NCI-H345 (cell line): Measurements from ENCODE around the gene TRIM56.
"Not testable (repeated sequence)": the region's sequence is repeated elsewhere in the genome, so short reads cannot be mapped to it uniquely, and the experiment has no call there.

Experiments
- DNase-seq: peaks from one replicate; lab custom pipeline; 2025; lab: John Stamatoyannopoulos, UW

Gene TRIM56

DNA sequence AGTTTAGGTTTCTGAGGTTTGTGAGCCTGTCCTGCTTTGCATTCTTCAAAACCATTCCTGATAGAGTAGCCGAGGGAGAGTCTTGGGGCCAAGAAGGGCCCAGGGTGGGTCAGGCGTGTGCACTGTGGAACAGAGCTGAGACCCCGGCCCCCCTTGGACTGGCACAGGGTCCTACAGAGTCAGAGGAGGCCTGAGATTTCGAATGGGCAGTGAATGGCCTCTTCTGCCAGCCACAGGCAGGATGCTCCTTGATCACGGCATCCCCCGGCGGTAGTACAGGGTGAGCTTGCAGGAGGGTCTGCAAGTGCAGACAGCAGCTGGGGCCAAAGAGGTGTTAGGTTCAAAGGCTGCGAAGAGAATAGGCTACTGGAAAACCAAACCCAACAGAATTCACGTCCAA lies 4.6 kb downstream of the TRIM56 start:
- no peak for DNase-seq

DNA sequence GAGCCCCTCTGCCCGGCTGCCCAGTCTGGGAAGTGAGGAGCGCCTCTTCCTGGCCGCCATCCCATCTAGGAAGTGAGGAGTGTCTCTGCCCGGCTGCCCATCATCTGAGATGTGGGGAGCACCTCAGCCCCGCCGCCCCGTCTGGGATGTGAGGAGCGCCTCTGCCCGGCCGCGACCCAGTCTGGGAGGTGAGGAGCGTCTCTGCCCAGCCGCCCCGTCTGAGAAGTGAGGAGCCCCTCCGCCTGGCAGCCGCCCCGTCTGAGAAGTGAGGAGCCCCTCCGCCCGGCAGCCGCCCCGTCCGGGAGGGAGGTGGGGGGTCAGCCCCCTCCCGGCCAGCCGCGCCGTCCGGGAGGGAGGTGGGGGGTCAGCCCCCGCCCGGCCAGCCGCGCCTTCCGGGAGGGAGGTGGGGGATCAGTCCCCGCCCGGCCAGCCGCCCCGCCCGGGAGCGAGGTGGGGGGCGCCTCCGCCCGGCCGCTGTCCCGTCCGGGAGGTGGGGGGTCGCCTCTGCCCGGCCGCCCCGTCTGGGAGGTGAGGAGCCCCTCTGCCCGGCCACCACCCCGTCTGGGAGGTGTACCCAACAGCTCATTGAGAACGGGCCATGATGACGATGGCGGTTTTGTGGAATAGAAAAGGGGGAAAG lies 7.1 kb downstream of the TRIM56 start:
- not testable (repeated sequence) for DNase-seq

DNA sequence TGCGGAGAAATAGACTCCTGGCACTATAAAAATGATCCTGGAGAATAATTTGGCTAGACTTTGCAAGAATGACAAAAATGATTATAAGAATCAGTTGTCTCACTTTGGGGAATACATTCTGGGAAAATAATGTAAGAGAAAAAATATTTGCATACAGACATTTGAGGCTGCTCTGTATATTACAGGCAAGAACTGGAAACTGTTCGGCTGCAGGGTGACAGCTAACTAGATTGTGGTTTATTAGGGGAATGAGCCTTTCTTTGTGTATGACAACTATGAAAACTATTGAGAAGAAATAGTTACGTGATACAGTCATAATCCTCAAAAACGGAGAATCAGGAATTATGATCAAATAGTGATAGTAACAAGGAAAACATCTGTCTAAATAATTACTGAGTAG lies 8.6 kb downstream of the TRIM56 start:
- DNase-seq = no peak

- DNase-seq = no peak
These were observed 9.1 kb downstream of the TRIM56 start for GRCh38 chr7:101094376-101094775.

DNA sequence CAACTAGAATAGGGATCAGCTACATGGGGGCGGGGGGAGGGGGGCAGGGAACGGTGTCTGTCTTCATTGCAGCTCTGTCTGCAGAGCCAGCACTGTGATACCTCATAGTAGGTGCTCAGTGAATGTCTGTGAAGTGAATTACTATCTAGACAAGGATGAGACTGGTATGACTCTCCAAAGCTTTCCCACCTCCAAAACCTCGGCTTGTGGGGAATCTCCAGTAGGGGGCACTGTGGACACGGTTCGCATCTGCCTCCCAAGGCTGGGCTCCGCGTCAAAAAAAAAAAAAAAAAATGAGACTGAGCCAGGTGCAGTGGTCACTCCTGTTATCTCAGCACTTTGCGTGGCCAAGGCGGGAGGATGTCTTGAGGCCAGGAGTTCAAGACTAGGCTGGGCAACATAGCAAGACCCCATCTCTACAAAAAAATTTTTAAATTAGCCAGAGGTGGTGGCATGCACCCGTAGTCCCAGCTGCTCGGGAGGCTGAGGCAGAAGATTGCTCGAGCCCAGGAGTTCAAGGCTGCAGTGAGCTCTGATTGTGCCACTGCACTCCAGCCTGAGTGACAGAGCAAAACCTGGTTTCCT lies 9.6 kb downstream of the TRIM56 start:
- DNase-seq = no peak

DNA sequence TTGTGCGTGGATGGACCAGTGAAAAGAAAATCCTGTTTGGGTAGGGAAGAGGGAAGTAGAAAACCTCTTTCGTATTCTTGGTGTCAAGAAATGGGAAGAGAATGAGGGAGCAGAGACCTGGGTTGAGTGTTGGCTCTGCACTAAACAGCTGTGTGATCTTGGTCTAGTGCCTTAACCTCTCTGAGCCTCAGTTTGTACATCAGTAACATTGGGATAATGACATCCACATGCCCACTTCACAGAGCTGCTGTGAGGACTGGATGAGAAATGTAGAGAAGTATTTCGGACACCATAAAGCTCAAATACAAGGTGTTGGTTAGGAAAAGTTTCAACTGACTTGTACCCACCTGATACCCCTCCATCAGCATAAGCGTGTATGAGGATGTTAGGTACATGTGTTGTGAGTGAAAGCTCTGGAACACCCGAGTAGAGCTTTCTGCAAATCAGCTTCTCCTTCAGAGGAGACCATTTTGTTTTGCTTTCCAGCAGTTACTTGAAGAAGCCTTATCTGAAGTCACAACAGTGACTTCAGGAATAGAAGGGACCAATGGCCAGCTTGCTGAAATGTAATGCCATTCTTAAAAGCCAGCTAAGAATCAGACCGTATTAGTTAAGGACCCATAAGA lies 11.2 kb downstream of the TRIM56 start:
- DNase-seq = no peak

DNA sequence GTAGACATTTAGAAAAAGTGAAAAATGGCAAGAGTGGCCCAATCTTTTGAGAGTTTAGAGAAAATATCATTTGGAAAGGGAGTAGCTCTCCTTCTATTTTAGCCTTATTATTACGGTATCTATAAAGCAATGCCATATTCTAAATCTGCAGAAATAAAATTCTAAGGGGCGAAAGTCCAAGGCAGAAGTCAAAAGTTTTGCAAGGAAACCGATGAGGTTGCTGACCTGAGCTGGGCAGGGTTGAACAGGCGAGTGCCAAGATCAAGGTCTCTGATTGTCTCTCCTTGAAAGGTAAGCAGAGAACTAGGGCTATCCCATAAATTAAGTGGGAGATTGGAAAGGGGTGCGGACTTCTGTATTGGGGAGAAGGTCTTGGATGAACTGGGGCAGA lies 11.7 kb downstream of the TRIM56 start:
- no peak for DNase-seq

DNA sequence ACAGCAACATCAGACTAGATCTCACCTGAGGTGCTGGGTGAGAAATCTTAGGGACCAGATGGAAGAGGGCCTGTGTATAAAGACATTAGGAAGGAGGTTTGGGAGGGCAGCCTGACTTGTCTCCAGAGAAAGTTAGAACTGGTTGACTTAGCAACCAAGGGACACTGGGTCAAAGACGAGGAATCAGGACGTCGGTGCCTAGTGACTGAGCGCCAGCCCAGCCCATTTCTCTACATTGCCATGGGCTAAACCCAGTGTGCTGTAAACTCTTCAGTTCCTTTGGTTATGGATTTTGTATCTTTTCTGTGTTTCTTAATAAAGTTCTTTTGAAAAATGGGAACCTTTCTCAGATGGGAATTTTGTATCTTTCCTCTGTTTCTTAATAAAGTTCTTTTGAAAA lies 12.3 kb downstream of the TRIM56 start:
- DNase-seq = no peak

DNA sequence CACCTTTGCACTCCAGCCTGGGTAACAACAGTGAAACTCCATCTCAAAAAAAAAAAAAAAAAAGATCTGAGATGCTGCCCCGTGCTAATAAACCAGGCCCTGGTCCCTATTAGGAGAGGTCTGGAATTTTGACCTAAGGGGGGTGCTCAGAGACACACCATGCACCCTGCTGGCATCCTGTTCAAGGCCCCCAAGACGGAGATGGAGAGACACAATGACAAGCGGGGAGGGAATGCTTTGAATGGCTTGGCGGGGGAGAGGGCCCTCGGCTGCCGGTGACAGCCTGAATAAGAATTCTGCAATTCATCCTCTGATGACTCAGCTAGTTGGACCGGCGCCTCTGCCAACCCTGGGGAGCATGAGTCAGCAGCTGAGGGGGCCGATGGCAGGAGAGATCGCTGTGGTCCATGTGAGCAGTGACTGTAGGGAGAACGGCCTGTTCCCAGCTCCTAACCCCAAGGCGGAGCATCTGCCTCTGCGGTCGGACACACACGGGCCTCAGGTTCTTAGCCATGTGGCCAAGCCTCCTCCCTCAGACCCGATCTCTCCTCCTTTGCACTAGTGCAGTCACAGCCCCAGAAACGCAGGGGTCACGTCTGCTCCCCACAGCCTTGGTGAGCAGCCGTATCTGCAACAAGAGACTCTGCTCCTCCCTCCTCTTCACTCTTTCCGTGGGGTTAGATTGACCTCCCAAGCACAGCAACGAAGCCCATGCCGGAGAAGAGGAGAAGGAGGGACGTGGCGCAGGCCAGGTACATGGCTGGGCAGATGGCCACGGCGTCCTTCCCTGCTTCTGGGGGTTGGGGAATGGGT lies 14.9 kb downstream of the TRIM56 start:
- DNase-seq = no peak

- no peak for DNase-seq
These were observed 15.9 kb downstream of the TRIM56 start for GRCh38 chr7:101100858-101101847.

GRCh38 chr7:101102026-101102425 lies 16.7 kb downstream of the TRIM56 start:
- DNase-seq = no peak

- DNase-seq = not testable (repeated sequence)
These were observed 18.4 kb downstream of the TRIM56 start for GRCh38 chr7:101103701-101104100.

GRCh38 chr7:101104193-101104713 lies 19.0 kb downstream of the TRIM56 start:
- no peak for DNase-seq

DNA sequence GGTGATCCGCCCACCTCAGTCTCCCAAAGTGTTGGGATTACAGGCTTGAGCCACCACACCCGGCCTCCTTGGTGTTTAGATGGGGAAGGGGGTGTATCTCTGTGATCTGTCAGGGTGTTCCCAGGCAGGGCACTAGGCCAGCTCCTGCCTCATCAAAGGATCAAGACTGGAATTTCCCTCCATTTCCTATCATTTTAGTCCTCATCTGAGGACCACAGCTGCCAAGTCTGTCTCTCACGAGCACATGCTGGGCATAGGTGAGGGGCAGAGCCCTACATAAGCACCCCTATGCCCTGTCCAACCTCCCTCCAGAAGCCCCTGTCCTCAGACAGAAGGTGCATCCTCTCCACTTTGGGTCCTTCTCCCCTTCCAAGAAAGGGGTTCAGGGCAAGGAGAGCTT lies 19.5 kb downstream of the TRIM56 start:
- no peak for DNase-seq

DNA sequence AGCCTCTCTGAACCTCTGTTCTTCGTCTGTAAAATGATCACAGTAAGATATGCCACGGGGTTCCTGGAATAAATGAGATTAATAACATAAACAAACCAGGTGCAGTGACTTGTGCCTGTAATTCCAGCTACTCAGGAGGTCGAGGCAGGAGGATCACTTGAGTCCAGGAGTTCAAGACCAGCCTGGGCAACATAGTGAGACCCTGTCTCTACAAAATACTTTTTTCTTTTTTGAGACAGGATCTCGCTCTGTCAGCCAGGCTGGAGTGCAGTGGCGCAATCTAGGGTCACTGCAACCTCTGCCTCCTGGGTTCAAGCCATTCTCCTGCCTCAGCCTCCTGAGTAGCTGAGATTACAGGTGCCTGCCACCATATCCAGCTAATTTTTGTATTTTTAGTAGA lies 20.0 kb downstream of the TRIM56 start:
- DNase-seq = not testable (repeated sequence)

GRCh38 chr7:101106386-101106785 lies 21.1 kb downstream of the TRIM56 start:
- no peak for DNase-seq

- DNase-seq = no peak
These were observed 23.1 kb downstream of the TRIM56 start for GRCh38 chr7:101108330-101108857.

DNA sequence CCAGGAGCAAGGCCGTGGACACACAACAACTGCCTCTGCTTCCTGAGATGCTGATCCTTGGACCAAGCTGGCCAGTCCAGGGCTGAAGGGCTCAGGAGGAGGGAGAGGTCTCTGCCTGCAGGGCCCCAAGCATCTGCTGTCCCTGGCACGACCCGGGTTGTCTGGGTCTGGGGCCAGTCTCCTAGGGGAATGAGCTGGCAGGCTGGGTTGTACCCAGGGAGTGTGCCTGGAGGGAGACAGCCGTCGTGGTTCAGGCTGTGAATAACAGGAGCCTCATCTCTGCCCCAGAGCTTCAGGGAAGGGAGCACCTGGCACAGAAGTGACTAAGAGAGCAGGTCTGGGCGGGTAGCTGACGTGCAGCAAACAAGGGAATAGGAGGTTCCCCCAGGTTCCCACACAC lies 23.7 kb downstream of the TRIM56 start:
- no peak for DNase-seq

DNA sequence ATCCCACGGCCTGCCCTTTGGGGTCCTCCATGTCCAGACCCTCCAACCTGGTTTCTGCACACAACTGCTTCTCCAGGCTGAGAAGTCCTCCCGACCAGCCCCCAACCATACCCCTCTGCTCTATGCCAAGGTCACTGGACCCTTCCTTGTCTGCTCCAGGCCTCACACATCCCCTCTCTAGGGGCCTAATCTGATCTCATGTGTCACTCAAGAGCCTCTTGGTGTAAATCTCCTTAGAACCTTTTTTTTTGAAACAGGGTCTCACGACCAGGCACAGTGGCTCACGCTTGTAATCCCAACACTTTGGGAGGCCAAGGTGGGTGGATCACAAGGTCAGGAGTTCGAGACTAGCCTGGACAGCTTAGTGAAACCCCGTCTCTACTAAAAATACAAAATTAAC lies 24.1 kb downstream of the TRIM56 start:
- DNase-seq = no peak

DNA sequence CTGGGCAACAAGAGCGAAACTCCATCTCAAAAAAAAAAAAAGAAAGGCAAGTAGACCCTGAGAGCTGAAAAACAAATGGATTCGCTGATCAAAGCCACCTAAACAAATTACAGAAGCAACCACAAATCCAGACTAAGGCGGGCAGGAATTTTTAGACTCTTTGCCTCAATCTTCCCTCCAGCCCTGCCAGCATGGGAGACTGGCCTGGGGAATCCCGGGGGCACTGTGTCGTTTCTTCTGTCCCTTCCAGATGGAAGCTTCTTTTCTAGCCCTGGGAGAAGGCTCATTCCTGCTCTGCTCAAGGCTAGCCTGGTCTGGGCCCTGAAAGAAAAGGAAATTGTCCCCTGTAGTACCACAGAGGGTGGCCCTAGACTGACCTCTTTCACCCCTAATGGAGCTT lies 26.0 kb downstream of the TRIM56 start:
- DNase-seq = no peak

- DNase-seq = no peak
These were observed 27.0 kb downstream of the TRIM56 start for GRCh38 chr7:101112233-101112632.
